ENCODE data around the gene DQX1. TPM values are rescaled to one million over a fixed set of nuclear protein-coding genes. Genes with fewer than 3 reads are reported as not detected.

Gene DQX1
- total RNA-seq, 1 experiment from 2014 or later, result 1.3 TPM

GRCh38 chr2:74548900-74549826 lies 23.1 kb upstream of the DQX1 start:
- peaks cover 71% of the 10 kb centered on the region for H3K27me3 Mint-ChIP-seq (ENCODE audit: low read depth)
- H3K4me1 Mint-ChIP-seq, result peaks cover 30% of the 10 kb centered on the region
- no peaks in the 10 kb centered on the region for H3K9me3 Mint-ChIP-seq
- peak overlapping the region; percentile 76 for H3K4me3 Mint-ChIP-seq
- CTCF ChIA-PET, result interaction anchor here (0.7 to 1.3 kb wide), 4 partner anchors 27 to 66 kb away, joined by 3 to 4 read pairs (median 3); partner anchors contain the start of gene TTC31
- peaks cover 2% of the 10 kb centered on the region; the same call in 1 of the 2 replicates for H3K36me3 Mint-ChIP-seq
- ATAC-seq (peak; percentile 27), DNase-seq (ENCODE audit: low spot score) (peak; percentile 83)
- no peak overlapping the region for H3K27ac Mint-ChIP-seq
- POLR2A ChIA-PET, result no interaction called here
- no peak for TF ChIP-seq CREB1 (CRISPR knock-in tag; IDR thresholded peaks at IDR 0.05)
- TF ChIP-seq, protein P1, sequence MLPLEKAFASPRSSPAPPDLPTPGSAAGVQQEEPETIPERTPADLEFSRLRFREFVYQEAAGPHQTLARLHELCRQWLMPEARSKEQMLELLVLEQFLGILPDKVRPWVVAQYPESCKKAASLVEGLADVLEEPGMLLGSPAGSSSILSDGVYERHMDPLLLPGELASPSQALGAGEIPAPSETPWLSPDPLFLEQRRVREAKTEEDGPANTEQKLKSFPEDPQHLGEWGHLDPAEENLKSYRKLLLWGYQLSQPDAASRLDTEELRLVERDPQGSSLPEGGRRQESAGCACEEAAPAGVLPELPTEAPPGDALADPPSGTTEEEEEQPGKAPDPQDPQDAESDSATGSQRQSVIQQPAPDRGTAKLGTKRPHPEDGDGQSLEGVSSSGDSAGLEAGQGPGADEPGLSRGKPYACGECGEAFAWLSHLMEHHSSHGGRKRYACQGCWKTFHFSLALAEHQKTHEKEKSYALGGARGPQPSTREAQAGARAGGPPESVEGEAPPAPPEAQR (CRISPR knock-in tag; IDR thresholded peaks at IDR 0.05), result no peak
- TF ChIP-seq ZBTB21 (CRISPR knock-in tag; IDR thresholded peaks at IDR 0.05; ENCODE audit: borderline replicate concordance), result peak; percentile 78
- TF ChIP-seq ZNF263 (CRISPR knock-in tag; IDR thresholded peaks at IDR 0.05; ENCODE audit: low read depth), result peak; percentile 94; the same call in 1 of the 2 replicates
- peak; percentile 79 for TF ChIP-seq ETV6 (CRISPR knock-in tag; IDR thresholded peaks at IDR 0.05)
- TF ChIP-seq, protein P2, sequence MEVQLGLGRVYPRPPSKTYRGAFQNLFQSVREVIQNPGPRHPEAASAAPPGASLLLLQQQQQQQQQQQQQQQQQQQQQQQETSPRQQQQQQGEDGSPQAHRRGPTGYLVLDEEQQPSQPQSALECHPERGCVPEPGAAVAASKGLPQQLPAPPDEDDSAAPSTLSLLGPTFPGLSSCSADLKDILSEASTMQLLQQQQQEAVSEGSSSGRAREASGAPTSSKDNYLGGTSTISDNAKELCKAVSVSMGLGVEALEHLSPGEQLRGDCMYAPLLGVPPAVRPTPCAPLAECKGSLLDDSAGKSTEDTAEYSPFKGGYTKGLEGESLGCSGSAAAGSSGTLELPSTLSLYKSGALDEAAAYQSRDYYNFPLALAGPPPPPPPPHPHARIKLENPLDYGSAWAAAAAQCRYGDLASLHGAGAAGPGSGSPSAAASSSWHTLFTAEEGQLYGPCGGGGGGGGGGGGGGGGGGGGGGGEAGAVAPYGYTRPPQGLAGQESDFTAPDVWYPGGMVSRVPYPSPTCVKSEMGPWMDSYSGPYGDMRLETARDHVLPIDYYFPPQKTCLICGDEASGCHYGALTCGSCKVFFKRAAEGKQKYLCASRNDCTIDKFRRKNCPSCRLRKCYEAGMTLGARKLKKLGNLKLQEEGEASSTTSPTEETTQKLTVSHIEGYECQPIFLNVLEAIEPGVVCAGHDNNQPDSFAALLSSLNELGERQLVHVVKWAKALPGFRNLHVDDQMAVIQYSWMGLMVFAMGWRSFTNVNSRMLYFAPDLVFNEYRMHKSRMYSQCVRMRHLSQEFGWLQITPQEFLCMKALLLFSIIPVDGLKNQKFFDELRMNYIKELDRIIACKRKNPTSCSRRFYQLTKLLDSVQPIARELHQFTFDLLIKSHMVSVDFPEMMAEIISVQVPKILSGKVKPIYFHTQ (CRISPR knock-in tag; IDR thresholded peaks at IDR 0.05), result no peak
- TF ChIP-seq ZNF416 (CRISPR knock-in tag; IDR thresholded peaks at IDR 0.05), result 0 out of 2 replicates have a peak, but pooled peaks have one; percentile 17
- TF ChIP-seq, protein P3, sequence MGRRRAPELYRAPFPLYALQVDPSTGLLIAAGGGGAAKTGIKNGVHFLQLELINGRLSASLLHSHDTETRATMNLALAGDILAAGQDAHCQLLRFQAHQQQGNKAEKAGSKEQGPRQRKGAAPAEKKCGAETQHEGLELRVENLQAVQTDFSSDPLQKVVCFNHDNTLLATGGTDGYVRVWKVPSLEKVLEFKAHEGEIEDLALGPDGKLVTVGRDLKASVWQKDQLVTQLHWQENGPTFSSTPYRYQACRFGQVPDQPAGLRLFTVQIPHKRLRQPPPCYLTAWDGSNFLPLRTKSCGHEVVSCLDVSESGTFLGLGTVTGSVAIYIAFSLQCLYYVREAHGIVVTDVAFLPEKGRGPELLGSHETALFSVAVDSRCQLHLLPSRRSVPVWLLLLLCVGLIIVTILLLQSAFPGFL (CRISPR knock-in tag; IDR thresholded peaks at IDR 0.05; ENCODE audit: borderline replicate concordance), result no peak
- no peak for TF ChIP-seq FOXJ3 (CRISPR knock-in tag; IDR thresholded peaks at IDR 0.05; ENCODE audit: borderline replicate concordance)
- TF ChIP-seq, protein P4, sequence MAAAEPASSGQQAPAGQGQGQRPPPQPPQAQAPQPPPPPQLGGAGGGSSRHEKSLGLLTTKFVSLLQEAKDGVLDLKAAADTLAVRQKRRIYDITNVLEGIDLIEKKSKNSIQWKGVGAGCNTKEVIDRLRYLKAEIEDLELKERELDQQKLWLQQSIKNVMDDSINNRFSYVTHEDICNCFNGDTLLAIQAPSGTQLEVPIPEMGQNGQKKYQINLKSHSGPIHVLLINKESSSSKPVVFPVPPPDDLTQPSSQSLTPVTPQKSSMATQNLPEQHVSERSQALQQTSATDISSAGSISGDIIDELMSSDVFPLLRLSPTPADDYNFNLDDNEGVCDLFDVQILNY (CRISPR knock-in tag; IDR thresholded peaks at IDR 0.05), result peak; percentile 78; the same call in 1 of the 2 replicates
- TF ChIP-seq ESRRA (CRISPR knock-in tag; IDR thresholded peaks at IDR 0.05; ENCODE audit: borderline replicate concordance), result 0 out of 2 replicates have a peak, but pooled peaks have one; percentile 16
- TF ChIP-seq, protein P5, sequence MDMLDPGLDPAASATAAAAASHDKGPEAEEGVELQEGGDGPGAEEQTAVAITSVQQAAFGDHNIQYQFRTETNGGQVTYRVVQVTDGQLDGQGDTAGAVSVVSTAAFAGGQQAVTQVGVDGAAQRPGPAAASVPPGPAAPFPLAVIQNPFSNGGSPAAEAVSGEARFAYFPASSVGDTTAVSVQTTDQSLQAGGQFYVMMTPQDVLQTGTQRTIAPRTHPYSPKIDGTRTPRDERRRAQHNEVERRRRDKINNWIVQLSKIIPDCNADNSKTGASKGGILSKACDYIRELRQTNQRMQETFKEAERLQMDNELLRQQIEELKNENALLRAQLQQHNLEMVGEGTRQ (CRISPR knock-in tag; IDR thresholded peaks at IDR 0.05), result peak; percentile 76
- TF ChIP-seq, protein P6, sequence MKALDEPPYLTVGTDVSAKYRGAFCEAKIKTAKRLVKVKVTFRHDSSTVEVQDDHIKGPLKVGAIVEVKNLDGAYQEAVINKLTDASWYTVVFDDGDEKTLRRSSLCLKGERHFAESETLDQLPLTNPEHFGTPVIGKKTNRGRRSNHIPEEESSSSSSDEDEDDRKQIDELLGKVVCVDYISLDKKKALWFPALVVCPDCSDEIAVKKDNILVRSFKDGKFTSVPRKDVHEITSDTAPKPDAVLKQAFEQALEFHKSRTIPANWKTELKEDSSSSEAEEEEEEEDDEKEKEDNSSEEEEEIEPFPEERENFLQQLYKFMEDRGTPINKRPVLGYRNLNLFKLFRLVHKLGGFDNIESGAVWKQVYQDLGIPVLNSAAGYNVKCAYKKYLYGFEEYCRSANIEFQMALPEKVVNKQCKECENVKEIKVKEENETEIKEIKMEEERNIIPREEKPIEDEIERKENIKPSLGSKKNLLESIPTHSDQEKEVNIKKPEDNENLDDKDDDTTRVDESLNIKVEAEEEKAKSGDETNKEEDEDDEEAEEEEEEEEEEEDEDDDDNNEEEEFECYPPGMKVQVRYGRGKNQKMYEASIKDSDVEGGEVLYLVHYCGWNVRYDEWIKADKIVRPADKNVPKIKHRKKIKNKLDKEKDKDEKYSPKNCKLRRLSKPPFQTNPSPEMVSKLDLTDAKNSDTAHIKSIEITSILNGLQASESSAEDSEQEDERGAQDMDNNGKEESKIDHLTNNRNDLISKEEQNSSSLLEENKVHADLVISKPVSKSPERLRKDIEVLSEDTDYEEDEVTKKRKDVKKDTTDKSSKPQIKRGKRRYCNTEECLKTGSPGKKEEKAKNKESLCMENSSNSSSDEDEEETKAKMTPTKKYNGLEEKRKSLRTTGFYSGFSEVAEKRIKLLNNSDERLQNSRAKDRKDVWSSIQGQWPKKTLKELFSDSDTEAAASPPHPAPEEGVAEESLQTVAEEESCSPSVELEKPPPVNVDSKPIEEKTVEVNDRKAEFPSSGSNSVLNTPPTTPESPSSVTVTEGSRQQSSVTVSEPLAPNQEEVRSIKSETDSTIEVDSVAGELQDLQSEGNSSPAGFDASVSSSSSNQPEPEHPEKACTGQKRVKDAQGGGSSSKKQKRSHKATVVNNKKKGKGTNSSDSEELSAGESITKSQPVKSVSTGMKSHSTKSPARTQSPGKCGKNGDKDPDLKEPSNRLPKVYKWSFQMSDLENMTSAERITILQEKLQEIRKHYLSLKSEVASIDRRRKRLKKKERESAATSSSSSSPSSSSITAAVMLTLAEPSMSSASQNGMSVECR (CRISPR knock-in tag; IDR thresholded peaks at IDR 0.05; ENCODE audit: borderline replicate concordance), result peak; percentile 82; the same call in 1 of the 2 replicates
- peak; percentile 49 for TF ChIP-seq SP1 (CRISPR knock-in tag; conservative IDR thresholded peaks at IDR 0.05)
- no peak for TF ChIP-seq IRF2 (CRISPR knock-in tag; IDR thresholded peaks at IDR 0.05; ENCODE audit: borderline replicate concordance, low read depth)
- no peak for TF ChIP-seq ATF2 (CRISPR knock-in tag; IDR thresholded peaks at IDR 0.05; ENCODE audit: borderline replicate concordance, low read depth)
- TF ChIP-seq ZNF671 (CRISPR knock-in tag; IDR thresholded peaks at IDR 0.05), result no peak
- TF ChIP-seq, protein P7, sequence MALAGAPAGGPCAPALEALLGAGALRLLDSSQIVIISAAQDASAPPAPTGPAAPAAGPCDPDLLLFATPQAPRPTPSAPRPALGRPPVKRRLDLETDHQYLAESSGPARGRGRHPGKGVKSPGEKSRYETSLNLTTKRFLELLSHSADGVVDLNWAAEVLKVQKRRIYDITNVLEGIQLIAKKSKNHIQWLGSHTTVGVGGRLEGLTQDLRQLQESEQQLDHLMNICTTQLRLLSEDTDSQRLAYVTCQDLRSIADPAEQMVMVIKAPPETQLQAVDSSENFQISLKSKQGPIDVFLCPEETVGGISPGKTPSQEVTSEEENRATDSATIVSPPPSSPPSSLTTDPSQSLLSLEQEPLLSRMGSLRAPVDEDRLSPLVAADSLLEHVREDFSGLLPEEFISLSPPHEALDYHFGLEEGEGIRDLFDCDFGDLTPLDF (CRISPR knock-in tag; IDR thresholded peaks at IDR 0.05), result 0 out of 2 replicates have a peak, but pooled peaks have one; percentile 5
- no peak for TF ChIP-seq ZNF396 (CRISPR knock-in tag; IDR thresholded peaks at IDR 0.05; ENCODE audit: borderline replicate concordance)

Measured in WTC11 (cell line).